ENCODE measurements around the gene MYH11.

Gene MYH11

DNA sequence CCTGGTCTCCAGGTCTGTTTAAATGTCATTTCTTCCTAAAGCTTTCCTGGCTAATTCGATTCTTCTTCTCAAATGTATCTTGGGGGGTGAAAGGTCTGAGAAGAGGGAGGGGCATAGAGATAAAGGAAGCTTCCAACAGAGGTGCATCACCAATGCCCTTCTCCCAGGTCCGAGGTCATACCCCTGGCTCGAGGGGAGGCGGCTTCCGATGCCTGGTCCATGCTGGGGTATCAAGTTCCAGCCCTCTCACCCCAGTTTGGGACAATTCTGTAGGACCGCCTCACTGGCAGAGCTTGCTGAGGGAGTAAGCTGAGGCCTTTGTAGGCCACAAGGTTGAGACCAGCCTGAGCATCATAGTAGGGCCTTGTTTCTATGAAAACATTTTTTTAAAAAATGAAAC, 41.8 kb upstream of the MYH11 start:
- no peak for TF ChIP-seq CTCF (IDR thresholded peaks at IDR 0.05; ENCODE audit: control insufficient read depth, extremely low read depth, insufficient read depth)
- DNase-seq (ENCODE audit: low read depth) = no peak
- H3K4me3 ChIP-seq (ENCODE audit: low read depth, low read length) = no peak overlapping the region

DNA sequence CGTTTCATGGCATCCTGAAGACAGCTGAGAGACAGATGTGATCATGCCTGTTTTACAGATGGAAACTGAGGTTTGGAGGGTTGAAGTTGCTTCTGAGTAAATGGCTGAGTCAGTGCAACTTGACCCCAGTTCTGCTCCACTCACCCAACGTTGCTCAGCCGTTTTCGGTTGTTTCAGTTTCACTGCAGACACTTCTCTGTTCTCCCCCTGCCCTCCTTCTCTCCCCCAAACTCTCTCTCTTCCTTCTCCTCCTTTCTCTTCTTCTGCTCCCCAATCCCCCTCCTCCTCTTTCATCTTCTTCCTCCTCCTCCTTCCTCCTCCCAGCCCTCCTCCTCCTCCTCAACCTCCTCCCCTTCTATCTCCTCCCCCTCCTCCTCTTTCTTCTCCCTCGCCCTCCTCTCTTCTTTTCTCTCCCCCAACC, 41.0 kb upstream of the MYH11 start:
- no peak overlapping the region for H3K4me3 ChIP-seq (ENCODE audit: low read depth, low read length)
- no peak for DNase-seq (ENCODE audit: low read depth)
- TF ChIP-seq CTCF (IDR thresholded peaks at IDR 0.05; ENCODE audit: control insufficient read depth, extremely low read depth, insufficient read depth) = no peak

DNA sequence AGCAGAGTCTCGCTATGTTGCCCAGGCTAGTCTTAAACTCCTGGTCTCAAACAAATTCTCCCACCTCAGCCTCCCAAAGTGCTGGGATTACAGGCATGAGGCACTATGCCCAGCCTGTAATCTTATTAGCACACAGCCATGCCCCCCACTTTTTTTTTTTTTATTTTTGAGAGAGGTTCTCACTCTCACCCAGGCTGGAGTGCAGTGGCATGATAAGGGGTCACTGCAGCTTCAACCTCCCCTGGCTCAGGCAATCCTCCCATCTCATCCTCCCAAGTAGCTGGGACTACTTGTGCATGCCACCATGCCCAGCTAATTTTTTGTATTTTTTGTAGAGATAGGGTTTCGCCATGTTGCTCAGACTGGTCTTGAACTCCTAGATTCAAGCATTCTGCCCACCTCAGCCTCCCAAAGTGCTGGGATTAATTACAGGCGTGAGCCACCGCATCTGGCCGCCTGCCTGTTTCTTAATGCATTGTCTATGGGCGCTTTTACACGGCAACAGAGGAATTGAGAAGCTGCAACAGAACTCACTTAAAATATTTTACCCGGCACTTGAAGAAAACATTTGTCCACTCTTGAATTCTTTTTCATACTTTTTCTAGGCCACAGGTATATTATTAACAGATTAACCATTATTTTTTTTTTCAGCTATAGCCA, 40.4 kb upstream of the MYH11 start:
- H3K4me3 ChIP-seq (ENCODE audit: low read depth, low read length) = no peak overlapping the region
- DNase-seq (ENCODE audit: low read depth) = no peak
- TF ChIP-seq CTCF (IDR thresholded peaks at IDR 0.05; ENCODE audit: control insufficient read depth, extremely low read depth, insufficient read depth) = no peak

DNA sequence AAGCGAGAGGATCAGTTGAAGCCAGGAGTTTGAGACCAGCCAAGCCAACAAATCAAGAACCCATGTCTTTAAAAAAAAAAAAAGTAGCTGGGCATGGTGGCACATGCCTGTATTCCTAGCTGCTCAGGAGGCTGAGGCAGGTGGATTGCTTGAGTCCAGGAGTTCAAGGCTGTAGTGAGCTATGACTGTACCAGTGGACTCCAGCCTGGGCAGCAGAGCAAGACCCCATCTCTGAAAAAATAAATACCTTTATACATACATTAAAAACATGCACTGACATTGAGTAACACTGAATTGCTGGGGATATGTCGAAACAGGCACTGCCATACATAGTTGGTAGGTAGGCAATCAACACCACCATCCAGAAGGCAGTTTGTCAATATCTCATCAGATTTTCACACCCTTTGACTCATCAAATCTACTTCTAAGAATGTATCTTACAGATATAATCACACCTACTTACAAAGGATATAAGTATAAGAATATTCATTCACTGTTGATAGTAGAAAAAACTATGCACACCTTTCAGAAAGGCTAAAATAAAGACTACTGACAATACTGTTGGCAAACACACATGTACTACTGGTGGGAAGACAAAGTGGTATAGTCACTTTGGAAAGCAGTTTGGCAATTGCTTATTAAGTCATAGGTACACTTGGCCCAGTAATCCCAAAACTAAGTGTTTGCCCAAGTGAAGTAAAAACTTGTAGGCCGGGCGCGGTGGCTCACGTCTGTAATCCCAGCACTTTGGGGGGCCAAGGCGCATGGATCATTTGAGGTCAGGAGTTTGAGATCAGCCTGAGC, 37.9 kb upstream of the MYH11 start:
- no peak for TF ChIP-seq CTCF (IDR thresholded peaks at IDR 0.05; ENCODE audit: control insufficient read depth, extremely low read depth, insufficient read depth)
- H3K4me3 ChIP-seq (ENCODE audit: low read depth, low read length) = no peak overlapping the region
- DNase-seq (ENCODE audit: low read depth) = no peak

DNA sequence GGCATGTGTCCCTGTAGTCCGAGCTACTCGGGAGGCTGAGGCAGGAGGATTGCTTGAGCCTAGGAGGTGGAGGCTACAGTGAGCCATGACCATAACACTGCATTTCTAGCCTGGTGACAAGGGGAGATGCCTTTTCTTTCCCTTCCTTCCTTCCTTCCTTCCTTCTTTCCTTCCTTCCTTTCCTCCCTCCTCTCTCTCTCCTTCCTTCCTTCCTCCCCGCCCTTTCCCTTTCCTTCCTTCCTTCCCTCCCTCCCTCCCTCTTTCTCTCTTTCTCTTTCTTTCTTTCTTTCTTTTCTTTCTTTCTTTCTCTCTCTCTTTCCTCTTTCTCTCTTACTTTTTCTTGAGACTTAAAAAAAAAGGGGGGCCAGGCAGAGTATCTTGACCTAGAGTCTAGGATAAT, 34.7 kb upstream of the MYH11 start:
- DNase-seq (ENCODE audit: low read depth) = no peak
- H3K4me3 ChIP-seq (ENCODE audit: low read depth, low read length) = no peak overlapping the region
- no peak for TF ChIP-seq CTCF (IDR thresholded peaks at IDR 0.05; ENCODE audit: control insufficient read depth, extremely low read depth, insufficient read depth)

DNA sequence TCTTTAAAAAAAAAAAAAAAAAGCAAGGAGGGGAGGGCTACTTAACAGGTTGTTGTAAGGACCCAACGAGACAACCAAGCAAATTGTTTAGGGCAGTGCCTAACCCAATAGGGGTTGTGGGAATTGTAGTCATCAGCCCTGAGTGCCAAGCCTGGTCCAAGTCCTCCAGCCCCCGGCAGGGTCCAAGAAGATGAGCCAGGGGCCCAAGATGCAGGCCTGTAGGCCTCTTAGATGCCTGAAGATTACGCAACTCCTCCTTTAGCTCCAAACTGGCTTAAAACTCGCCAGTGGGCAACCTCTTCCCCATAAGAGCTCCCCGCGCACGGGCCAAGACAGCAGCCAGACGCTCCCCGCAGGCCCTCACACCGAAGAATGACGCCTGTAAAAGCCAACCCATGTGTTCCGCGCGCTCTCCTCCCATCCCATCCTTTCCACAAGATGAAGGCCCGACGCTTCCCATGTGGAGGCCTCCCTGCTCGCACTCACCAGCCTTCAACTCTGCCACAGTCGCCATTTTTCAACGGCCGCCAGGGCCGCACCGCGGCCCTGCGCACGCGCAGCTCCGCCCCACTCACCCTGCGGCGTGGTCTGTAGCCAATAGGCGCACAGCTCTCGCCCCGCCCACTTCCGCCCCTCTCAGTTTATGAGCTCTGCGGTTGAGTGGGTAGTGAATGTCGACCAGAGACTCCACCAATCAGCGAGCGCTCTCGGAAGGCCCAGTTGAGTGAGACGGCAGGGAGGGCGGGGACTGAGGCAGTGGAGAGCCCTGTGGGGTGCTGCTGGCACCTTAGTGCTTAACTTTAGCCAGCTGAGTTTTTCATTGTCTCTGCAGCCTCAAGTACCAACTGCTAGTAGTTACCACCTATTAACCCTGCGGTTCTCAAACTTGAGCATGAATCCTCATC, 31.5 kb upstream of the MYH11 start, which contains the start of gene CEP20:
CEP20 (minus strand) TSS at position 532 of the 905 bp plus-strand sequence; CDS start at position 514, 18 bp downstream.
- no peak for TF ChIP-seq CTCF (IDR thresholded peaks at IDR 0.05; ENCODE audit: control insufficient read depth, extremely low read depth, insufficient read depth)
- H3K4me3 ChIP-seq (ENCODE audit: low read depth, low read length) = peak within 1 kb of the TSS; percentile 99
- DNase-seq (ENCODE audit: low read depth) = peak; percentile 94

Data from LNCaP clone FGC (cell line).